Stimulated activated naive CD8-positive, alpha-beta T cell treated with anti-CD3 and anti-CD28 coated beads, Interleukin-15, Interleukin-2, amounts not matched to agents 100 U/mL and 50 U/mL, for 24 hours (primary cell): ENCODE data around the gene CTNNB1.

Experiments
- ATAC-seq: fragments of 150-1000 bp; cut with Tn5 transposase; one replicate; pipeline ENCODE4 v1.10.0; 2021
- DNase-seq: peaks from one replicate; pipeline ENCODE4 v3.0.0; 2021

Gene CTNNB1

GRCh38 chr3:41198950-41199865, at the start of gene CTNNB1:
CTNNB1 (plus strand) TSS chr3:41199505; CDS start chr3:41224069, 24,564 bp downstream.
- ATAC-seq (peak; percentile 89), DNase-seq (peak; percentile 92)

GRCh38 chr3:41155834-41156233, 43.5 kb upstream of the CTNNB1 start:
- DNase-seq (no peak), ATAC-seq (no peak)

- peak; percentile 32 for ATAC-seq
- DNase-seq: no peak
Measured at GRCh38 chr3:41158947-41159346, 40.4 kb upstream of the CTNNB1 start.

GRCh38 chr3:41159588-41160189, 39.6 kb upstream of the CTNNB1 start:
- peak; percentile 58 for ATAC-seq
- no peak for DNase-seq

GRCh38 chr3:41162541-41162940, 36.8 kb upstream of the CTNNB1 start:
- no peak for ATAC-seq
- DNase-seq: no peak

GRCh38 chr3:41163006-41163405, 36.3 kb upstream of the CTNNB1 start:
- ATAC-seq (no peak), DNase-seq (no peak)

GRCh38 chr3:41163421-41163820, 35.9 kb upstream of the CTNNB1 start:
- no peak for ATAC-seq
- DNase-seq: no peak

GRCh38 chr3:41164777-41165176, 34.5 kb upstream of the CTNNB1 start:
- DNase-seq: no peak
- no peak for ATAC-seq

GRCh38 chr3:41167722-41168497, 31.4 kb upstream of the CTNNB1 start:
- ATAC-seq: peak; percentile 82

GRCh38 chr3:41169023-41169422, 30.3 kb upstream of the CTNNB1 start:
- no peak for DNase-seq
- no peak for ATAC-seq

More at GRCh38 chr3:41167722-41168497, 31.4 kb upstream of the CTNNB1 start:
- DNase-seq: peak; percentile 9

GRCh38 chr3:41173926-41174885, 25.1 kb upstream of the CTNNB1 start:
- ATAC-seq (no peak), DNase-seq (no peak)

- ATAC-seq (no peak), DNase-seq (no peak)
Measured at GRCh38 chr3:41175365-41175764, 23.9 kb upstream of the CTNNB1 start.

- ATAC-seq (no peak), DNase-seq (no peak)
Measured at GRCh38 chr3:41176596-41176995, 22.7 kb upstream of the CTNNB1 start.

- ATAC-seq (no peak), DNase-seq (no peak)
Measured at GRCh38 chr3:41178576-41178975, 20.7 kb upstream of the CTNNB1 start.

- no peak for DNase-seq
- no peak for ATAC-seq
Measured at GRCh38 chr3:41180396-41180795, 18.9 kb upstream of the CTNNB1 start.

GRCh38 chr3:41182504-41183059, 16.7 kb upstream of the CTNNB1 start:
- no peak for ATAC-seq
- no peak for DNase-seq

GRCh38 chr3:41184394-41184793, 14.9 kb upstream of the CTNNB1 start:
- ATAC-seq (no peak), DNase-seq (no peak)

GRCh38 chr3:41186297-41186696, 13.0 kb upstream of the CTNNB1 start:
- no peak for ATAC-seq
- no peak for DNase-seq

- ATAC-seq: peak; percentile 97
- DNase-seq: peak; percentile 26
Measured at GRCh38 chr3:41188306-41188705, 11.0 kb upstream of the CTNNB1 start.

GRCh38 chr3:41190509-41191284, 8.6 kb upstream of the CTNNB1 start:
- peak; percentile 13 for DNase-seq
- peak; percentile 17 for ATAC-seq
